GM19193 (cell line): ENCODE data around the gene SMAP1.

Source experiments
- POLR2A ChIP-seq: IDR thresholded peaks from 4 replicates; pipeline ENCODE4 v1.6.1; 2011; ENCODE audit not compliant: insufficient read depth, insufficient read length; ENCODE audit errors: extremely low read depth

The SMAP1 gene

DNA sequence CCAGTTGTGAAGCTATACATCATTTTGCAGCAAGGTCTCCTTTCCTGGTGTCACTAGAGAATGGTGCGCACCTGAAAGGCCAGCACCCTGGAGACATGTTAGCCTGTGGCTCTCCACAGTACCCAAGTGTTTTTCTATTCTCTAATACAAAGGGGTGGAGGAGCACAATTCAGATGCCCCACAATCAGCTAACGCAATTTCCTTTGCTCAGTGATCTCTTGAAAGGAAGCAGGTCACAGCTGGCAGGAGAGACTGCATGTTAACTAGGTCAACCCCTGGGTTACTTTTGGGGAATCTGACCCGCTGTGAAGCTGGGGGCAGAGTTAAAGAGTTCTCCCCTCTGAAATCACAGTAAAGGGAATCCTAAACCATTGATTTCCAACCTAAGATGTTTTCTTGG, 196.7 kb downstream of the SMAP1 start:
- no peak for TF ChIP-seq POLR2A

DNA sequence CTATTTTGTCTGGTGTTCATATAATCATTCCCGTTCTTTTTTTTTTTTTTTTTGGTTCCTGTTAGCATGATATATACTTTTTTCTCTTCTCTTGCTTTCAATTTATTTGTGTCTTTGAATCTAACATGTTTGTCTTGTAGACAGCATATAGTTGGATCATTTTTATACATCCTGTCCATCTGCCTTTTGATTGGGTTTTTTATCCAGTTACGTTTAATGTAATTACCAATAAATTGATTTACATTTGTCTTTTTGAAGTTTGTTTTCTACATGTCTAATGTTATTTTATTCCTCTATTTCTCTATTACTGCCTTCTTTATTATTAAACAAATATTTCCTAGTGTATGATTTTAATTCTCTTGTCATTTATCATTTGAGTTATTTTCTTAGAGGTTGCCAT, 204.8 kb downstream of the SMAP1 start:
- no peak for TF ChIP-seq POLR2A

DNA sequence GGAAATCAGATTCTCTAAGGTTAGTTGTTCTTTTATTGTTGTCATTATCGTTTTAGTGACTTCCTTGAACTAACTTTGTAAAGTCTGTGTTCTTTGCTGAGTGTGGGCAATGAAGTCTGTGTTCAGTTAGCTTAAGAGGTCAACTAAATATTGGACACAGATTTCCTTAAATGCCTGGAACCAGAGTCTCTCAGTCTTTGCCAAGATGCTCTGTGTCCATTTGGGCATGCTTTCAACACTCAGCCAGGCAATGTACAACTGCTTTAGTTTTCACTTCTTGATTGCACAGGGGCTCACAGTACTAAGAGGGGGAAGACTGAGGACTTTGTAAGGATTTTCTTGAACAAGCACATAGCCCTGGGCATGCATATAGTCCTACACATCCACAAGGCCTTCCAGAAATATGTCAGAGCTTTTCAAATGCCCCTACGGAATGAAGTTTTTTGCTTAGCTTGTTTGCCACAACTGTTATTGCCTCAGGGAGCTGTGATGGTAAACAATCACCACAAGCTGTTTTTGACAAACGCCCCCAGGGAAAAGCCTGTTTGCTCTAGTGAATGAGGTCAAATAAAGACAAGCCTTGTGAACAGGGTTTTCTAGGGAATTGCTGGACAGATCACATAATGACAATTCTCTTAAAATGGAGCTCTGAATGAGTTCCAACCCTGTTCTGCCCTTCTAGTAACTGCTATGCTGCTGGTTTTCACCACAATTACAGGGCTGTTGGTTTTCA, 206.7 kb downstream of the SMAP1 start:
- TF ChIP-seq POLR2A = no peak

DNA sequence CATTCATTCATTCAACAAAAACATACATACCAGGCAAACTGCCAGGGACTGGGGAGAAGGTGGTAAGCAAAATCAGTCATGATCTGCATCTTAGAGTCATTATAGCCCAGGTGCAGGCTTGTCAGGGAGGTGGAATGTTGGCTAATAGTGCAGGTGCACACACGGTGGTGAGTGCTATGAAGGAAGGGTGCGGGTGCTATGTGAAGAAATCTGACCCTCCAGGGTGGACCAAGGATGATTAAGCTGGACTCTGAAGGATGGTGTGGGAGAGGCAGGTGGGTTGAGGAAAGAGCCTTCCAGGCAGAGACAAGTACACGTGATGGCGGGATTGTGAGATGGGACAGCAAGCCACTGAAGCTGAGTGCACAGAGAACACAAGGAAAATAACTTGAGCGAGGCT, 211.8 kb downstream of the SMAP1 start:
- TF ChIP-seq POLR2A = no peak

DNA sequence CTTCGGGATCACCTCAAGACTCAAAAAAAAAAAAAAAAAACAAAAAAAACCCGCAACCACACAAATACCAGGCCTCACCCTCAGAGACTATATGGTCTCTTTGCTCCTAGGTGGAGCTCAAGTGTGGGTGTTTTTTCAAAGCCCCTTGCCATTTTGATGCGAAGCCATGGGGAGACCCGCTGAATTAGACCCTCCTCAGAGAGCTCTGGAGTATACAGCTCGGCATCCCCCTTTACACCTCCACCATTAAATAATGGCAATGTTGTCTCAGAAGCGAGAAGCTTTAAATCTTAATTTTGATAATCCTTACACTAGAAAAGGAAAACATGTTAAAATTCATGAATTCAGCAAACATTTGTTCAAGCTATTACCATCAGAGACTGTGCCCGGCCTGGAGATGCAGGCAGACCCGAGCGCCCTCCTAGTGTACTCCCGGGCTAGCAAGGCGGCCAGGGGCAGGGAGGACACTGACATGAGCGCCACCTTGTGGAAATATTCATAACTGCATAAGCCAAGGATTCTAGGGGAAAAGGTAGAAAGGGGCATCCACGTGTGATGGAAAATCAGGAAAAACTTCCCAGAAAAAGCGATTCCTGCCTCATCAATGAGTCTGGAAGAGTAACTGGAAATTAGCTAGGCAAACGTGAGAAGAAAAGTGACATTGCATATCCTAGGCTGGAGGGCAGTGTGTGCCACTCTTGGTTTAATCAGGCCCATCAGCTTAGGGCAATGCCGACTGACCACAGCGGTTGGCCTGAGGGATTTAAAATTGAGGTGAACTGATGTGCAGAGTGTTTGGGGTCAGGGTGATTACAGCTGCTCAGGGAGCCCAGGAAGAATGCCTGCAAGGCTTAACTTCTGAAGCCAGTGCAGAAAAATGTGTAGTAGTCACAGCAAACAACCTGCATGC, 216.6 kb downstream of the SMAP1 start:
- TF ChIP-seq POLR2A = no peak

DNA sequence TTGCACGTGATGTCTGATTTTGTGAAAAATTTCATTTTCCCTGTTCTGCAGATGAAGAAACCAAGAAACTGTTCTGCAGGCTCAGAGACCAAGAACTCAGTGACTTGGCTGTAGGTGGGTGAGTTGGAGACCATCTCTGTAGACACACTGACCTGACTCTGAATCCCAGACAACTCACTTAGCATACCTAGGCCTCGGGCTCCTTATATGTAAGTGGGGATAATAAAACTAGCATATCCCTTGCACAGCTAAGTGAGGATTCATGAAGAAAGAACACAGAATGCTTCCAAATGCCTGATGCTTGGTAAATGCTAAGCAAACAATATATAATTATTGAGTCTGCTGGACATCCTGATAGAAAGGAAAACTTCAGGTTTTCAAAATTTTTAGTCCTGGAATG, 218.4 kb downstream of the SMAP1 start:
- TF ChIP-seq POLR2A = no peak

DNA sequence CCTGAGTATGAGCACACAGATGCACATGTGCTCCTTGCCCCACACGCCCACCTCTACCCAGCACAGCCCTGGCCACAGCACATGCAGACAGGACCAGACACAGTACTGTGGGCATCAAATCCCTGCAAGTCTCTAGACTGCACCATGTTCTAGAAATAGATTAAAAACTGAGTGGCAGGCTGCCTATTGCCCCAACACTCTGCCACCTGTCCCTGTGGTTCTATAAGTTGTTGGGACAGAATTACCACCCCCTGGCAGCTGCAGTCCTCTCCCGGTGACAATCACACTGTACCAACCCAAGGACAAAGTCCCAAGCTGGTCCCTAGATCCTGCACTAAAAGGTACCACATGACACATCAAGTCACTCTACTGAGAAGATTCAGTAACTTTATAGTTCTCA, 219.0 kb downstream of the SMAP1 start:
- no peak for TF ChIP-seq POLR2A

DNA sequence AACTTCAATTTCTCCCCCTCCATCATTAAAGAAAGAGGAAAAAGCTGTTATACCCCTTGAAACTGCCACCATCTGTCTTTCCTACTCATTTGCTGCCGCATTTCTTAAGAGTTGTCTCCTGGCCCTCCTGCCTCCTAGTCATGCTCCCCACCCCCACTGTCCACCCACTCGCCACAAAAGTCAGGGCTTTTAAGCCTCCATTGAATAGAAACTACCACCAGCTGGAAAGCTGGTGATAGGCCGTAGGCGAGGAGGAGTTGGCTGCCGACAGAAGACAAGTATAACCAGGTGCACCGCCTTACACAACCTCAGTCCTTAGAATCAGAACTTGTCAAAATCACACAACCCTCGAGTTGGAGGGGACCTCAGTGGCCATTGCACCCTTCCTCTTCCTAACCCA, 221.6 kb downstream of the SMAP1 start:
- no peak for TF ChIP-seq POLR2A

DNA sequence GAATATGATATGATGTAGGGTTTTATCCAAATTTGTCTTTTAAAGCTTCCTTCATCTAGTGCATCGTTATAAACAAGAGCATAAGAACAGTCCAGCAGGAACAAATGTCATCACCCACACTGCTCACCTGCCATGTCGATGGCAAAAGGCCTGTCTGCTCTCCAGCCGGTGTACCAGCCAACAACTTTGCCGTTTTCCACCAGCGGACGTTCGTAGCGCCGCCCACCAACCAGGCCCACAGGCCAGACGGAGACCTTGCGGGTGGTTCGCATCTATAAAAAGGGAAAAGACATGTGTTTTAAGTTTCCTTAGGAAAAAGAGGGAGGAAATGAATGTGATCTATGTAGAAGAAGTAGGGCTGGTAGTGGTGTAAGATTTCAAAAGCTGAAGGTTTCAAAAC, 226.3 kb downstream of the SMAP1 start:
- no peak for TF ChIP-seq POLR2A

DNA sequence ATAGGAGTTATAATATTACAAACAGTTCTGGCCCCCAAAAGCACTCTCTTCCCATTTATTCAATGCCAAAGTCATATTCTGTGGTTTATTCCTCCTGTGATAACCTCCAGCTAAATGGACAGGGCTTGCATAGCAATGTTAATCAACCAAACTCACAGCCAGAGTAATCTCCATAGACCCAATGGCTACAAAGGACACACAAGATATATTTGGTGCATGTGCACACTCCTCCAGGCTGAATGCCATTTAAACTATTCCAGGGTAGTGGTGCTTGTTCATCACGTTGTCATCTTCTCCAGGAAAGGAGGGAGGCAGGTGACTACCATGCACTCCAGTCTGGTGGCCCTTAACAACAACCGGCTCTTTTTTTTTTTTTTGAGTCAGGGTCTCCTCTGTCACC, 232.4 kb downstream of the SMAP1 start:
- no peak for TF ChIP-seq POLR2A

DNA sequence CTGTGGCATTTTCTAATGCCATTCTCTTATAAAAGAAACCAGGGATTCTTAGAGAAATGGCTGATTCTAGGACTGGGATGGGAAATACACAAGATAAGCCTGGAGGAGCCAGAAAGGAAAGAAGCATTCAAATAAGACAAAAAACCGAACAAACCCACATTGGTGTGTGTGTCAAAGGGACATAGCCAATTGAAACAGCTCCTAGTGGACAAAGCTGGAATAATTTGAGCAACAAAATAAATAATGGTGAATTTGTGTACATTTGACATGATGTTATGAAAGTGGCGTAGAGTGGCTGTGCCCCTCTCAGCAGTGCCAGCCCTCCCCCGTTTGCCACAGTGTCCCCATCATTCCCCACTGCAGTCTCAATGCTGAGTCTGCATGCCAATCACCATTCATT, 233.6 kb downstream of the SMAP1 start:
- no peak for TF ChIP-seq POLR2A

DNA sequence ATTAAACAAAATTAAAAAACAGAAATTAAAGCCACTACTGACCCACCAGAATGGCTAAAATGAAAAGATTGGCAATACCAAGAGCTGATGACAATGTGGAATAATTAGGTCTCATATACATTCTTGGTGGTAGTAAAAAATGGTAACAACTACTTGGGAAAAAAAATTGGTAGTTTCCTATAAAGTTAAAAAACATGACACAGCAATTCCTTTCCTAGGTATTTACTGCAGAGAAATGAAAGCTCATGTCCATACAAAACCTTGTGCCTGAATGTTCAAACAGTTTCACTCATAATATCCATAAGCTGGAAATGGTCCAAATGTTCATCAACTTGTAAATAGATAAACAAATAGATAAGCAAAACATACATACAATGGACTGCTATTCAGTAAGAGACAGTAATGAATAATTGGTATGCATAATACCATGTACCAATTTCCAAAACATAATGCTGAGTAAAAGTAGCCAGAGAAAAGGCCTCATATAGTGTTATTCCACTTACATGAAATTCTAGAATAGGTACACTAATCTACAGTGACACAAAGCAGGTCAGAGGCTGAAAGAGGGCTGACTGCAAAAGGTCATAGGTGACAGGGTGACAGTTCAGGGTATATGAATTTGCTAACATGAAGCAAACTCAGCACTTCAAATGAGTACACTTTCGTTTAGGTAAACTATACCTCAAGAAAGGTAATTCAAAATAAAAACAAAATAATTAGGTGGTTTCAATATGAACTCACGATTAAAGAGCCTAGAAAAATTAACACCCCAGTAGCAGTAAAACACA, 236.2 kb downstream of the SMAP1 start:
- no peak for TF ChIP-seq POLR2A

DNA sequence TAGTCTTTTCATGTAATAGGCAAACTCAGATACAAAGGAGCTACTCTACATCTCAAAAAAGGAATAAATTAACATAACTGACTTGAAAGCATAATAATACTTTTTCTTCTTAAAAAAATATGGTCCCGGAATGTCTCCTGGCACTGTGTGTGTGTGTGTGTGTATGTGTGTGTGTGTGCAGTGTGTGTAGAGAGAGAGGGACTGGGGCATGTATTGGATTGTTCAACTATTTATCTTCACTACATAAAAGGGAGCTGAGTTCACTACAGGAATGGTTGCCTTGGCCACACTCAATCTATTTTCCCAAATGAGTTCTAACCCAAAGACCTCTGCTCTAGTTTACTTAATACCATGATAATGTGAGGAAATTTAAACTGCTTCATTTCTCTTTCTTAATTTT, 238.1 kb downstream of the SMAP1 start:
- TF ChIP-seq POLR2A = no peak
